GM12878 (cell line): Measurements from ENCODE around the gene CHST4.

Experiments
- EP300 ChIP-seq, 2 experiments: fragments of 150-350 bp in 1 of 2; IDR thresholded peaks; 2 replicates each; pipeline ENCODE4 v1.6.1; 2011 to 2012; ENCODE audit warnings: low read depth in 2 of 2, low read length in 2 of 2, borderline replicate concordance in 1 of 2, improper control_type of control experiment in 1 of 2, inconsistent platforms in 1 of 2; ENCODE audit not compliant: control insufficient read depth in 1 of 2
- ESRRA ChIP-seq: IDR thresholded peaks from 2 replicates; pipeline ENCODE4 v1.6.1; 2012; ENCODE audit warnings: mild to moderate bottlenecking, low read length, improper control_type of control experiment
- EZH2 ChIP-seq: IDR thresholded peaks from 2 replicates; pipeline ENCODE4 v1.6.1; 2012; ENCODE audit warnings: low read depth, mild to moderate bottlenecking, control low read depth, inconsistent platforms, low read length, borderline replicate concordance; ENCODE audit not compliant: control insufficient read depth
- HDAC2 ChIP-seq: fragments of 200-600 bp; sonication (generic); IDR thresholded peaks from 2 replicates; pipeline ENCODE4 v1.6.1; 2017
- POLR2AphosphoS5 ChIP-seq: IDR thresholded peaks from 2 replicates; pipeline ENCODE4 v1.6.1; 2011; ENCODE audit warnings: mild to moderate bottlenecking, low read length, inconsistent platforms
- TF ChIP-seq, protein P1 (sequence below), 3 experiments: IDR thresholded peaks in 2 of 3; conservative IDR thresholded peaks in 1 of 3; 2 replicates each; pipeline ENCODE4 v1.5.1; 2011; ENCODE audit warnings: low read depth in 3 of 3, low read length in 3 of 3, mild to moderate bottlenecking in 3 of 3, control low read depth in 2 of 3, moderate library complexity in 2 of 3, inconsistent platforms in 1 of 3, mixed read lengths in 1 of 3; ENCODE audit not compliant: control insufficient read depth in 2 of 3, insufficient read depth in 1 of 3; ENCODE audit errors: extremely low read depth in 1 of 3
- TF ChIP-seq, protein P2 (sequence below): IDR thresholded peaks from 2 replicates; pipeline ENCODE4 v1.6.1; 2012; ENCODE audit warnings: mild to moderate bottlenecking, low read depth, low read length

DNA sequence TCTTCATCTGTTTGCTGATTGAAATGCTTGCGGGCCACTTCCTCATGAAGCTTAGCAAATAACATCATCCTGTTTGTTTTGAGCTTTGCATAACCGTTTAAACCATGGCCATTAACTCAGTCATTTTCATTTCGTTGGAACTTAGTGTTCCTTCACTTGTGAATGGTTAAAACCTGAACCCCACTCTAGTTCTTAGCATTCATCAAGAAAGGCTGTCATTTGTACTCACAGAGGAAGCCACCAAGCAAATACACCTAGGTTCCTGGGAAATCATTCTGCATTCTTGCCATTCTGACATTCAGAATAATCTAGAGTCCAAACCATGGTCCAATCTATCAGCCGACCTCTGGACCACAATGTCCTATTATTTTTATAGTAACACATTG, 59.1 kb downstream of the CHST4 start:
- TF ChIP-seq, protein P1, sequence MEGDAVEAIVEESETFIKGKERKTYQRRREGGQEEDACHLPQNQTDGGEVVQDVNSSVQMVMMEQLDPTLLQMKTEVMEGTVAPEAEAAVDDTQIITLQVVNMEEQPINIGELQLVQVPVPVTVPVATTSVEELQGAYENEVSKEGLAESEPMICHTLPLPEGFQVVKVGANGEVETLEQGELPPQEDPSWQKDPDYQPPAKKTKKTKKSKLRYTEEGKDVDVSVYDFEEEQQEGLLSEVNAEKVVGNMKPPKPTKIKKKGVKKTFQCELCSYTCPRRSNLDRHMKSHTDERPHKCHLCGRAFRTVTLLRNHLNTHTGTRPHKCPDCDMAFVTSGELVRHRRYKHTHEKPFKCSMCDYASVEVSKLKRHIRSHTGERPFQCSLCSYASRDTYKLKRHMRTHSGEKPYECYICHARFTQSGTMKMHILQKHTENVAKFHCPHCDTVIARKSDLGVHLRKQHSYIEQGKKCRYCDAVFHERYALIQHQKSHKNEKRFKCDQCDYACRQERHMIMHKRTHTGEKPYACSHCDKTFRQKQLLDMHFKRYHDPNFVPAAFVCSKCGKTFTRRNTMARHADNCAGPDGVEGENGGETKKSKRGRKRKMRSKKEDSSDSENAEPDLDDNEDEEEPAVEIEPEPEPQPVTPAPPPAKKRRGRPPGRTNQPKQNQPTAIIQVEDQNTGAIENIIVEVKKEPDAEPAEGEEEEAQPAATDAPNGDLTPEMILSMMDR (IDR thresholded peaks at IDR 0.05 in 2 of 3, conservative IDR thresholded peaks at IDR 0.05 in 1 of 3; ENCODE audit: control insufficient read depth in 2 of 3, extremely low read depth in 1 of 3, insufficient read depth in 1 of 3, low read depth in 3 of 3, low read length in 3 of 3): no peak
- no peak for TF ChIP-seq EZH2
- no peak for TF ChIP-seq ESRRA
- TF ChIP-seq EP300 (IDR thresholded peaks at IDR 0.05; ENCODE audit: borderline replicate concordance in 1 of 2, control insufficient read depth in 1 of 2, low read depth in 2 of 2, low read length in 2 of 2): no peak
- TF ChIP-seq HDAC2: no peak
- TF ChIP-seq, protein P2, sequence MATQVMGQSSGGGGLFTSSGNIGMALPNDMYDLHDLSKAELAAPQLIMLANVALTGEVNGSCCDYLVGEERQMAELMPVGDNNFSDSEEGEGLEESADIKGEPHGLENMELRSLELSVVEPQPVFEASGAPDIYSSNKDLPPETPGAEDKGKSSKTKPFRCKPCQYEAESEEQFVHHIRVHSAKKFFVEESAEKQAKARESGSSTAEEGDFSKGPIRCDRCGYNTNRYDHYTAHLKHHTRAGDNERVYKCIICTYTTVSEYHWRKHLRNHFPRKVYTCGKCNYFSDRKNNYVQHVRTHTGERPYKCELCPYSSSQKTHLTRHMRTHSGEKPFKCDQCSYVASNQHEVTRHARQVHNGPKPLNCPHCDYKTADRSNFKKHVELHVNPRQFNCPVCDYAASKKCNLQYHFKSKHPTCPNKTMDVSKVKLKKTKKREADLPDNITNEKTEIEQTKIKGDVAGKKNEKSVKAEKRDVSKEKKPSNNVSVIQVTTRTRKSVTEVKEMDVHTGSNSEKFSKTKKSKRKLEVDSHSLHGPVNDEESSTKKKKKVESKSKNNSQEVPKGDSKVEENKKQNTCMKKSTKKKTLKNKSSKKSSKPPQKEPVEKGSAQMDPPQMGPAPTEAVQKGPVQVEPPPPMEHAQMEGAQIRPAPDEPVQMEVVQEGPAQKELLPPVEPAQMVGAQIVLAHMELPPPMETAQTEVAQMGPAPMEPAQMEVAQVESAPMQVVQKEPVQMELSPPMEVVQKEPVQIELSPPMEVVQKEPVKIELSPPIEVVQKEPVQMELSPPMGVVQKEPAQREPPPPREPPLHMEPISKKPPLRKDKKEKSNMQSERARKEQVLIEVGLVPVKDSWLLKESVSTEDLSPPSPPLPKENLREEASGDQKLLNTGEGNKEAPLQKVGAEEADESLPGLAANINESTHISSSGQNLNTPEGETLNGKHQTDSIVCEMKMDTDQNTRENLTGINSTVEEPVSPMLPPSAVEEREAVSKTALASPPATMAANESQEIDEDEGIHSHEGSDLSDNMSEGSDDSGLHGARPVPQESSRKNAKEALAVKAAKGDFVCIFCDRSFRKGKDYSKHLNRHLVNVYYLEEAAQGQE: no peak
- no peak for TF ChIP-seq POLR2AphosphoS5
